Measurements from ENCODE around the gene NDUFA7. TPM values are rescaled to one million over a fixed set of nuclear protein-coding genes. Genes with fewer than 3 reads are reported as not detected.

Gene NDUFA7
- 31.1 and 35.8 TPM in 2 replicates for total RNA-seq

DNA sequence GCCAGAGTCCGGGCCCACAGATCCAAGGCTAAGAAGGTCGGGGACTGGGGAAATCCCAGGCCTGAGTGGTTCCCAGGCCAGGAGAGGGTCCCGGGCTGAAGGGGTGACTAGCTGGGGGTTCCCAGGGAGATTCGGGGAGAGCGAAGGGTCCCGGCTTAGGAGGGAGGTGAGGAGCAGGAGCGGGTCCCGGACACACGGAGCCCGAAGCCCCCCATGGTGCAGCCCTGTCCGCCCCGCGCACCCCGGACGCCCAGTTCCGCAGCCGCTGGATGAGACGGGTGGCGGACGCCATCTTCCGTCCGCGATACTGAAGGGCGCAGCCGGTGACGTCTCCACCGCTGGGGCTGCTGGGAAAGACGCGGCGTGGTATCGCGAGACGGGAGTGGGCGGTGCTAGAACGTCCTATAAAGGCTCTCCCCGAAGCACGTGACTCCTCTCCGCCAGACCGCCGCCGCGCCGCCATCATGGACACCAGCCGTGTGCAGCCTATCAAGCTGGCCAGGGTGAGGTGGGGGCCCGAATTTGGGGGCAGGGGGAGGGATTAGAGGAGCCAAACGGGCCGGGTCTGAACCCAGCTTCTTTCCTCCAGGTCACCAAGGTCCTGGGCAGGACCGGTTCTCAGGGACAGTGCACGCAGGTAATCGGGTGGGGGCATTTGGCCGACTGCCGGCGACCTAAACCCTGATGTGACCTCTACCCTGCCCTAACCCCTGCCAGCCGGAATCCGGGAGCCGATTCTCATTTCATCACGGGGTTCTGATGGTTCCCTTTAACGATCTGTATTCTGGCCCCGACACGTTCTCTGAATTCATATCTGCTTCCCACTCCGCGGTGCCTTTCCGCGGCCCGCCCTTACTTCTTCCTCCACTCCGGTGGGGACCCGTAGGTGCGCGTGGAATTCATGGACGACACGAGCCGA lies at the start of gene NDUFA7, which contains the start of gene RPS28:
TSS of gene NDUFA7 (minus strand) at position 309 of the 919 bp plus-strand sequence. CDS start at position 292, 17 bp downstream.
TSS of gene RPS28 (plus strand) at position 430 of the 919 bp plus-strand sequence. CDS start at position 465, 35 bp downstream.
- CTCF ChIA-PET = interaction anchor here (1.3 to 1.4 kb wide), 2 partner anchors 52 to 163 kb away, joined by 4 to 5 read pairs; no protein-coding TSS in a partner anchor
- peaks cover 43% of the 10 kb centered on the region for H3K36me3 Mint-ChIP-seq (ENCODE audit: low read depth)
- peak within 1 kb of the TSS; percentile 98 for H3K4me3 Mint-ChIP-seq
- intact Hi-C loops (cut with micrococcal nuclease) = loop anchor here (1.0 to 10.0 kb wide), 6 partner anchors 13 to 378 kb away; partner anchors contain the start of genes CD320, HNRNPM, RAB11B and TIMM44
- DNase-seq = peak; percentile 97
- H3K9me3 Mint-ChIP-seq = no peaks in the 10 kb centered on the region
- H3K27me3 Mint-ChIP-seq = no peaks in the 10 kb centered on the region
- ATAC-seq (ENCODE audit: low read depth) = peak; percentile 95
- TF ChIP-seq, protein P1, sequence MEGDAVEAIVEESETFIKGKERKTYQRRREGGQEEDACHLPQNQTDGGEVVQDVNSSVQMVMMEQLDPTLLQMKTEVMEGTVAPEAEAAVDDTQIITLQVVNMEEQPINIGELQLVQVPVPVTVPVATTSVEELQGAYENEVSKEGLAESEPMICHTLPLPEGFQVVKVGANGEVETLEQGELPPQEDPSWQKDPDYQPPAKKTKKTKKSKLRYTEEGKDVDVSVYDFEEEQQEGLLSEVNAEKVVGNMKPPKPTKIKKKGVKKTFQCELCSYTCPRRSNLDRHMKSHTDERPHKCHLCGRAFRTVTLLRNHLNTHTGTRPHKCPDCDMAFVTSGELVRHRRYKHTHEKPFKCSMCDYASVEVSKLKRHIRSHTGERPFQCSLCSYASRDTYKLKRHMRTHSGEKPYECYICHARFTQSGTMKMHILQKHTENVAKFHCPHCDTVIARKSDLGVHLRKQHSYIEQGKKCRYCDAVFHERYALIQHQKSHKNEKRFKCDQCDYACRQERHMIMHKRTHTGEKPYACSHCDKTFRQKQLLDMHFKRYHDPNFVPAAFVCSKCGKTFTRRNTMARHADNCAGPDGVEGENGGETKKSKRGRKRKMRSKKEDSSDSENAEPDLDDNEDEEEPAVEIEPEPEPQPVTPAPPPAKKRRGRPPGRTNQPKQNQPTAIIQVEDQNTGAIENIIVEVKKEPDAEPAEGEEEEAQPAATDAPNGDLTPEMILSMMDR (IDR thresholded peaks at IDR 0.05) = no peak
- peaks cover 37% of the 10 kb centered on the region for H3K4me1 Mint-ChIP-seq
- peak within 1 kb of the TSS; percentile 96 for H3K27ac Mint-ChIP-seq
- POLR2A ChIA-PET = interaction anchor here (0.6 to 2.3 kb wide), 25 partner anchors 10 to 1252 kb away, joined by 3 to 13 read pairs (median 5); partner anchors contain the start of genes HNRNPM, MARCHF2, RAB11B and ZNF414

DNA sequence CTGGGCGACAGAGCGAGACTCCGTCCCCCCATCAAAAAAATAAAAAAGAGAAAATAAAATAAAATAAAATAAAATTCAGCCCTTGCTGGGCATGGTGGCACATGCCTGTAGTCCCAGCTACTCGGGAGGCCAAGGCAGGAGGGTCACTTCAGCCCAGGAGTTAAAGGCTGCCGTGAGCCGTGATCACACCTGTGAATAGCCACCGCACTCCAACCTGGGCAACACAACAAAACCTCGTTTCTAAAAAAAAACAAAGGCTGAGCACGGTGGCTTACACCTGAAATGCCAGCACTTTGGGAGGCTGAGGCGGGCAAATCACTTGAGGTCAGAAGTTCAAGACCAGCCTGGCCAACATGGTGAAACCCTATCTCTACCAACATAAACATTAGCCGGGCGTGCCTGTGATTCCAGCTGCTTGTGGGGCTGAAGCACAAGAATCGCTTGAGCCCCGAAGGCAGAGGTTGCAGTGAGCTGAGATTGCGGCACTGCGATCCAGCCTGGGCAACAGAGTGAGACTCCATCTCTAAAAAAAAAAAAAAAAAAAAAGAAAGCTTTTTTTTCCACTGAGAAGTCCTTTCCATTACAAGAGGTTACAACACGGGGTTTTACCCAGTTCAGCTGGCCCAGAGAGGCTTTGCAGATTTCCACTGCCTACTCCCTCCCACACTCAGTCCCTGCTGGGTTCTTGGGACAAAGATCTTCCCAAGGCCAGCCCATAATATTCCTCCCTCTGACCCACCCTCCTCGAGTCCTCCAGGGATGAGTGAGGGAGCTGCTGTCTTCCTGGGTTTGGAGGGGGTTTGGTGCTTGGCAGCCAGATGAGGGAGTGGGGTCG lies 49.2 kb upstream of the NDUFA7 start:
- peaks cover 24% of the 10 kb centered on the region for H3K27me3 Mint-ChIP-seq
- ATAC-seq (ENCODE audit: low read depth) = no peak
- no peak overlapping the region for H3K27ac Mint-ChIP-seq
- TF ChIP-seq, protein P1 (IDR thresholded peaks at IDR 0.05) = no peak
- H3K4me3 Mint-ChIP-seq = no peak overlapping the region
- ChIA-PET CTCF (no interaction called here), POLR2A (no interaction called here)
- H3K4me1 Mint-ChIP-seq = no peaks in the 10 kb centered on the region
- no peak for DNase-seq
- intact Hi-C loops (cut with micrococcal nuclease) = no loop called here
- H3K36me3 Mint-ChIP-seq (ENCODE audit: low read depth) = peaks cover 5% of the 10 kb centered on the region
- H3K9me3 Mint-ChIP-seq = no peaks in the 10 kb centered on the region

DNA sequence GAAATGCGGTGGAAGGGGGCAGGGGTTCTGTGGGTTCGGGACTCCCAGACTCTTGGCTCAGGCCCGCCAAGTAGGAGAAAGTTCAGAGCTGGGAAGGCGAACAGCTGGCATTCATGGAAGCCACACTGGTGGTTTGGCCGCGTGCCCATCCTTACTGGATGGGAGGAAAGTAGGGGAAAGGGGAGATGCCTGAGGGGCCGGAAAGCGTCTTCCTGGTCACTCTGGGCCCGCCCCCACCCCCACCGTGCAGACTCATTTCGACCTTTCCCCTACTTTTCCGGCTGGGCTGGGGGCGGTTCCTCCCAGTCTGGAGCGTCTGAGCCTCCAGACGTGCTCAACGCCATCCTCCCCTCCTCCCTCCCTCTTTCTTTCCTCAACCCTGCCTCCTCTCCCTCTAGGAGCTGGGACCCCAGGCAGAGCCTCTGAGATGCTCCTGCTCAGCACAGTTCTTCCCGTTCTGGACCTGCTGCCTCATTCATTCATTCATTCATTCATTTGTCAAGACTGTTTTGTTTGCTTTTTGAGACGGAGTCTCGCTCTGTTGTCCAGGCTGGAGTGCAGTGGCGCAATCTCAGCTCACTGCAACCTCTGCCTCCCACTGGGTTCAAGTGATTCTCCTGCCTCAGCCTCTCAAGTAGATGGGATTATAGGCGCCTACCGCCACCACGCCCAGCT lies 46.3 kb upstream of the NDUFA7 start:
- H3K4me3 Mint-ChIP-seq = no peak overlapping the region
- ATAC-seq (ENCODE audit: low read depth) = no peak
- H3K36me3 Mint-ChIP-seq (ENCODE audit: low read depth) = no peaks in the 10 kb centered on the region
- ChIA-PET POLR2A (interaction anchor here (0.7 kb wide), 2 partner anchors 53 to 738 kb away, joined by 3 read pairs; partner anchors contain the start of gene PET100), CTCF (no interaction called here)
- intact Hi-C loops (cut with micrococcal nuclease) = no loop called here
- TF ChIP-seq, protein P1 (IDR thresholded peaks at IDR 0.05) = no peak
- no peak for DNase-seq
- no peaks in the 10 kb centered on the region for H3K9me3 Mint-ChIP-seq
- peaks cover 14% of the 10 kb centered on the region for H3K4me1 Mint-ChIP-seq
- H3K27me3 Mint-ChIP-seq = peaks cover 35% of the 10 kb centered on the region
- H3K27ac Mint-ChIP-seq = no peak overlapping the region

DNA sequence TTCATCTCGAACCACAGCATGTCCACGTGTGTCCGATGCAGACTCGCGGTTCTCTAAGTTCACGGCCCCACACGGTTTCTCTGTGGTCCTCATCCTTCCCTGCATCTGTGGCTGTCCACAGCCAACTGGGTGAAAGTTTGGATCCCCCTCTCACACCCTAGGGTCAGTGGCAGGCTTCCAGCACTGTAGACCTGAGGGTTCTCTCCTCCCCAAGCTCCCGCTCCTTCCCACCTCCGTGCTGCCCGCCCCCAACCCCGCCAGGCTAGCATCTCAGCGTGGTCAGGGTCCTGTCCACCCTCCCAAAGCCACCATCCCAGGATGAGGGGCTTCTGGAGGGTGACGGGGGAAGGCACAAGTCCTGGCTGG lies 45.8 kb upstream of the NDUFA7 start:
- ChIA-PET POLR2A (no interaction called here), CTCF (no interaction called here)
- Mint-ChIP-seq H3K9me3 (no peaks in the 10 kb centered on the region), H3K4me1 (peaks cover 14% of the 10 kb centered on the region), H3K27ac (no peak overlapping the region), H3K27me3 (peaks cover 39% of the 10 kb centered on the region), H3K36me3 (ENCODE audit: low read depth) (no peaks in the 10 kb centered on the region), H3K4me3 (no peak overlapping the region)
- no peak for ATAC-seq (ENCODE audit: low read depth)
- TF ChIP-seq, protein P1 (IDR thresholded peaks at IDR 0.05) = no peak
- no peak for DNase-seq
- intact Hi-C loops (cut with micrococcal nuclease) = no loop called here

Measured in activated B cell treated with CpG ODN at 0.5 μM for 24 hours (primary cell).